Measurements from ENCODE around the gene ANKMY1. TPM values are rescaled to one million over a fixed set of nuclear protein-coding genes. Genes with fewer than 3 reads are reported as not detected.

The ANKMY1 gene
- total and polyA plus RNA-seq, 11 donors: 2.4 to 11.7 (median 5.5) TPM

- ATAC-seq: no peak
- H3K4me3 ChIP-seq: no peak overlapping the region
- peaks cover 0 to 18% (median under 1%) of the 10 kb centered on the region in 9 donors for H3K27me3 ChIP-seq
- H3K4me1 ChIP-seq: peaks cover 0 to 47% (median 10%) of the 10 kb centered on the region in 12 donors
- 61 to 69% (median 64%) methylated on average over 14 to 23 of the region's 23 CpGs for WGBS, 4 donors
- H3K9me3 ChIP-seq: no peaks in the 10 kb centered on the region
- intact Hi-C loops (cut with DNase I): loop anchor here in 1 of 10 donors (5.0 kb wide), 1 partner anchor 108 kb away; the partner anchor contains the start of gene RNPEPL1
- peaks cover 0 to 23% (median 5%) of the 10 kb centered on the region in 9 donors for H3K36me3 ChIP-seq
- DNase-seq: peak in 4 of 5 donors; percentile 8 to 58 (median 24)
- TF ChIP-seq POLR2A (IDR thresholded peaks at IDR 0.05): no peak
- TF ChIP-seq, protein P1, sequence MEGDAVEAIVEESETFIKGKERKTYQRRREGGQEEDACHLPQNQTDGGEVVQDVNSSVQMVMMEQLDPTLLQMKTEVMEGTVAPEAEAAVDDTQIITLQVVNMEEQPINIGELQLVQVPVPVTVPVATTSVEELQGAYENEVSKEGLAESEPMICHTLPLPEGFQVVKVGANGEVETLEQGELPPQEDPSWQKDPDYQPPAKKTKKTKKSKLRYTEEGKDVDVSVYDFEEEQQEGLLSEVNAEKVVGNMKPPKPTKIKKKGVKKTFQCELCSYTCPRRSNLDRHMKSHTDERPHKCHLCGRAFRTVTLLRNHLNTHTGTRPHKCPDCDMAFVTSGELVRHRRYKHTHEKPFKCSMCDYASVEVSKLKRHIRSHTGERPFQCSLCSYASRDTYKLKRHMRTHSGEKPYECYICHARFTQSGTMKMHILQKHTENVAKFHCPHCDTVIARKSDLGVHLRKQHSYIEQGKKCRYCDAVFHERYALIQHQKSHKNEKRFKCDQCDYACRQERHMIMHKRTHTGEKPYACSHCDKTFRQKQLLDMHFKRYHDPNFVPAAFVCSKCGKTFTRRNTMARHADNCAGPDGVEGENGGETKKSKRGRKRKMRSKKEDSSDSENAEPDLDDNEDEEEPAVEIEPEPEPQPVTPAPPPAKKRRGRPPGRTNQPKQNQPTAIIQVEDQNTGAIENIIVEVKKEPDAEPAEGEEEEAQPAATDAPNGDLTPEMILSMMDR (IDR thresholded peaks at IDR 0.05): no peak
- no peak overlapping the region for H3K27ac ChIP-seq
These were observed 98.2 kb downstream of the ANKMY1 start for GRCh38 chr2:240459401-240460252.

GRCh38 chr2:240458900-240459391 lies 98.8 kb downstream of the ANKMY1 start:
- Histone ChIP-seq H3K27ac (no peak overlapping the region), H3K4me3 (no peak overlapping the region), H3K27me3 (peaks cover 0 to 25% (median 3%) of the 10 kb centered on the region in 9 donors), H3K36me3 (peaks cover 0 to 16% (median 0%) of the 10 kb centered on the region in 9 donors), H3K4me1 (peaks cover 0 to 54% (median 10%) of the 10 kb centered on the region in 12 donors), H3K9me3 (no peaks in the 10 kb centered on the region)
- TF ChIP-seq POLR2A (IDR thresholded peaks at IDR 0.05): no peak
- intact Hi-C loops (cut with DNase I): loop anchor here in 1 of 10 donors (5.0 kb wide), 1 partner anchor 108 kb away; the partner anchor contains the start of gene RNPEPL1
- ATAC-seq (no peak), DNase-seq (peak in 3 of 5 donors; percentile 22 to 42 (median 30))
- 92 to 93% (median 92%) methylated on average over 9 to 18 of the region's 18 CpGs for WGBS, 4 donors

- no peak overlapping the region for H3K27ac ChIP-seq
- no peaks in the 10 kb centered on the region for H3K9me3 ChIP-seq
- peaks cover 0 to 29% (median 3%) of the 10 kb centered on the region in 9 donors for H3K27me3 ChIP-seq
- peaks cover 0 to 61% (median 12%) of the 10 kb centered on the region in 12 donors for H3K4me1 ChIP-seq
- ATAC-seq (no peak), DNase-seq (peak in 3 of 5 donors; percentile 18 to 61 (median 24))
- intact Hi-C loops (cut with DNase I): loop anchor here in 1 of 10 donors (5.0 kb wide), 1 partner anchor 109 kb away; the partner anchor contains the start of gene RNPEPL1
- no peak for TF ChIP-seq POLR2A (IDR thresholded peaks at IDR 0.05)
- TF ChIP-seq, protein P1 (IDR thresholded peaks at IDR 0.05): no peak
- 67 to 79% (median 69%) methylated on average over 15 to 16 of the region's 16 CpGs for WGBS, 4 donors
- peaks cover 0 to 12% (median 0%) of the 10 kb centered on the region in 9 donors for H3K36me3 ChIP-seq
- no peak overlapping the region for H3K4me3 ChIP-seq
These were observed 99.5 kb downstream of the ANKMY1 start for GRCh38 chr2:240458044-240458899.
